HG02642 (cell line): ENCODE data around the gene FAHD2A.
"Not testable (repeated sequence)": the region's sequence is repeated elsewhere in the genome, so short reads cannot be mapped to it uniquely, and the experiment has no call there.

Experiments used
- ATAC-seq: cut with Tn5 transposase; IDR thresholded peaks from one replicate; pipeline ENCODE4 v1.9.1; 2021; ENCODE audit warnings: mild to moderate bottlenecking; ENCODE audit not compliant: unreplicated experiment, poor library complexity

Gene FAHD2A

GRCh38 chr2:95433373-95433772 lies 30.9 kb downstream of the FAHD2A start:
- ATAC-seq: not testable (repeated sequence)

GRCh38 chr2:95433973-95434372 lies 31.5 kb downstream of the FAHD2A start:
- ATAC-seq: not testable (repeated sequence)

GRCh38 chr2:95434507-95435076 lies 32.1 kb downstream of the FAHD2A start:
- ATAC-seq: not testable (repeated sequence)

GRCh38 chr2:95435162-95435871 lies 32.8 kb downstream of the FAHD2A start:
- not testable (repeated sequence) for ATAC-seq

- not testable (repeated sequence) for ATAC-seq
These were observed 33.3 kb downstream of the FAHD2A start for GRCh38 chr2:95435872-95436209.

- not testable (repeated sequence) for ATAC-seq
These were observed 40.1 kb downstream of the FAHD2A start for GRCh38 chr2:95442474-95443099.

- ATAC-seq: not testable (repeated sequence)
These were observed 42.8 kb downstream of the FAHD2A start for GRCh38 chr2:95445317-95445716.

- ATAC-seq: not testable (repeated sequence)
These were observed 60.8 kb downstream of the FAHD2A start for GRCh38 chr2:95463292-95463691.
